D721Med (cell line): ENCODE measurements around the gene MRGPRX3.

Experiments used
- DNase-seq: peaks from one replicate; pipeline ENCODE4 v3.0.0; 2011; ENCODE audit warnings: low spot score; ENCODE audit not compliant: insufficient read length
- FAIRE-seq: peaks from 2 replicates; lab custom pipeline; 2011; peaks lifted over from hg19 to GRCh38; lab: Jason Lieb, UNC
- CTCF ChIP-seq: IDR thresholded peaks from 2 replicates; pipeline ENCODE4 v1.5.1; 2012; ENCODE audit warnings: mild to moderate bottlenecking, control low read depth; ENCODE audit not compliant: insufficient read depth; ENCODE audit errors: missing control alignments

Gene MRGPRX3

DNA sequence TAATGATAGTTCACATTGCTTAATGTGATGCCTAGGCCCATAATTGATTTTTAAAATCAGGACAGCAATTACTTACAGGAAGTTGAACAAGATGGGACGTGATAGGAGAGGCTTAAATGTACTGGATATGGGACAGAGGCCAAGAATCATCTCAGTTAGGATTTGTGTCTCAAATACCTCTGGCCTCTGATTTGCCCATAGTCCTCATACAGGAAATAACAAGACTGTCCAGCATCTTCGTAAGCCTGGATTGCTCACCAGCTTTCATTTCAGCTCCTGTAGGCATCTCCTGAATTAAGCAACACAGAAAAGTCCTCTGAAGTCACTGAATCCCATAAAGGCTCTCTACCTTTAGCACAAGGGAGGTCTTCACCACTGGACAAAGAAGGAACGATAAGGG, at the start of gene MRGPRX3:
Gene MRGPRX3, plus strand, starts transcription at position 231 of the 400 bp plus-strand sequence. CDS start 4,632 bp downstream, outside the sequence.
- FAIRE-seq, result no peak
- TF ChIP-seq CTCF, result no peak
- DNase-seq, result no peak

DNA sequence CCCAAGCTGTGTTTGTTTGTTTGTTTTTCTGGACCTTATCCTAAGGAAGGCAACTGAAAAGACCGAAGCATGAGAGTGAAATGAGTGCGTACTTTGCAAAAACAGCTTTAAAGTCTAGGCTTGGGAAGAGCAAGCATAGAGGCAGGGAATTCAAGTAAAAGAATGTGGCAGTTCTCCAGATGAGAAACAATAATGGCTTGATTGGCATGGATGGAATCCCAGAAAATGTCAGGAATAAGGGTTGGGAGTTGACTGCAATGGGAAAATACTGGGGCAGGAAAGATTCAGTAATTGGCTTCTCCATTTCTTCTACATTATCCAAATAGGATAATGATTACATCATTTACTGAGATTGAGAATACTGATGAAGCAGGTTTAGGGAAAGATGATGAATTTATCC, 44.0 kb upstream of the MRGPRX3 start:
- DNase-seq (no peak), FAIRE-seq (no peak)
- no peak for TF ChIP-seq CTCF

DNA sequence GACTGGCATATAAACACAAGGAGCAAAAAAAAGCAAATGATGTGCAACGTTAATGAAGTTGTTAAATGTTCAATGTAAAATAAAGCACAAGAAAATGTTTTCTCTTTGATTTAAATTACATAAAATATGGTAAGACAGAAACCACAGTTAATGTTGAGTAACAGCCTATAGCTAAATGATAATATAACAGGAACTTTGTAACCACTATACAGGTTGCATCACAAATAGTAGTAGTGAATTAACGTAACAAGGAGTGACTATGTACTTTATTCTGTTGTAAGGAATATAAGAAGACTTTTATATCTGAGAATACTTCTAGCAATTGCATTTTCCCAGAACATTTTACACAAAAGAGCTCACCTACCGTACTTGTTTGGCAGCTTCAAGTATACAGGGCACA, 43.4 kb upstream of the MRGPRX3 start:
- no peak for FAIRE-seq
- no peak for TF ChIP-seq CTCF
- DNase-seq, result no peak

- TF ChIP-seq CTCF, result no peak
- no peak for DNase-seq
- no peak for FAIRE-seq
Observed at GRCh38 chr11:18091731-18092130, 40.6 kb upstream of the MRGPRX3 start.

DNA sequence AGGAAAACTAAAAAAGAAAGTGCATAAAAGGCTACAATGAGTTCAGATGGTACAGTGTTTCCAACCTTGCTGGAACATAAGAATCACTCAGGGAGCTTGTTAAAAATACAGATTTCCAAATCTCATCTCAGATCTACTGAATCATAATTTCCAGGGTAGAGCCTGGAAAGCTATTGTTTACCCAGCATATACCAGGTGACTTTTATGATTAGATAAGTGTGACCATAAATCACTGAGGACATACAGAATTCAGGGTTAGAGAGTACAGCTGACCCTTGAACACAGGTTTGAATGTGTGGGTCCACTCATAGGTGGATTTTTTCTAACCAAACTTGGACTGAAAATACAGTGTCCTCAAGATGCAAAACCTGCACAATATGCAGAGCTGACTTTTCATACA, 38.4 kb upstream of the MRGPRX3 start:
- no peak for FAIRE-seq

GRCh38 chr11:18100926-18101656, 31.3 kb upstream of the MRGPRX3 start:
- no peak for DNase-seq
- no peak for FAIRE-seq
- no peak for TF ChIP-seq CTCF

More for the DNA sequence above, 38.4 kb upstream of the MRGPRX3 start:
- DNase-seq, result no peak
- TF ChIP-seq CTCF, result no peak

DNA sequence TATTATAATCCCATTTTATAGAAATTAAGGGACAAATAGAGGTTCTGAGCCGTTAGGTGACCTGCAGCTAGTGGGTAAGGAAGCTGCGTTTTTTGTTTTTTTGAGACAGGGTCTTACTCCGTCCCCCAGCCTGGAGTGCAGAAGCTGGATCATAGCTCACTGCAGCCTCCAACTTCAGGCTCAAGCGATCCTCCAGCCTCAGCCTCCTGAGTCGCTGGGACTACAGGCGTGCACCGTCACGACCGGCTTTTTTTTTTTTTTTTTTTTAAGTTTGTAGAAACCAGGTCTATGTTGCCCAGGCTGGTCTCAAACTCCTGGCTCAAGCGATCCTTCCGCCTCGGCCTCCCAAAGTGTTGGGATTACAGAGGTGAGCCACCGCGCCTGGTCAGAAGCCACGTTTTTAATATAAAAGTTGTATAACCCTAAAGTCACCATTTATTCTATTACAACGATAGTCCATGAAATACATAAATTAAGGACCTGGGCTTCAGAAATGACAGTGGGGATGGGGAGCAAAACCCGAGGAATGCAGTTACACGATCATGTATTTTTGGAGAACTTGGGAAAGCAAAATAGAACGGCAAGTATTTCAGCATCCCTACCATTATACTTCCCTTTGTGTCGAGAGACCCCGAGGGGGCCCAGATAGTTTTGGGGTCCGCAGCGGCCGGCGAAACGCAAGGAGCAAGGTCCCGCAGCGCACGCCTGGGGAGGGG, 27.1 kb upstream of the MRGPRX3 start:
- FAIRE-seq (no peak), DNase-seq (no peak)
- TF ChIP-seq CTCF, result no peak
